HCT116 (cell line): Measurements from ENCODE around the gene RASA4. TPM values are rescaled to one million over a fixed set of nuclear protein-coding genes. Genes with fewer than 3 reads are reported as not detected.
"Not testable (repeated sequence)": the region's sequence is repeated elsewhere in the genome, so short reads cannot be mapped to it uniquely, and the experiment has no call there.

Experiments
- ATAC-seq: fragments of 200-7000 bp; cut with Tn5 transposase; 2 replicates; pipeline ENCODE4 v1.9.1; 2020; ENCODE audit warnings: mild to moderate bottlenecking, moderate library complexity
- BruUV-seq: library from RNA; stranded (reverse); fragments of 400-500 nt; replicated peaks from 2 replicates; lab custom pipeline; 2021; lab: Mats Ljungman, UMichigan
- CTCF ChIA-PET: fragments of 300-600 bp; sonication (Branson Sonifier 250); formaldehyde crosslinking; loops from one replicate; lab custom pipeline; 2021; ENCODE audit warnings: antibody characterized with exemption; lab: Charles Lee
- POLR2A ChIA-PET: fragments of 300-600, 350-600 bp; sonication (Branson Sonifier 250); formaldehyde crosslinking; loops from one replicate; lab custom pipeline; 2021; ENCODE audit warnings: antibody characterized with exemption; lab: Charles Lee
- RAD21 ChIA-PET, 2 experiments: fragments of 300-600 bp; sonication (Branson Sonifier 250); formaldehyde crosslinking; loops; one replicate each; lab custom pipeline; 2023; ENCODE audit warnings: low total read pairs in 2 of 2; ENCODE audit not compliant: uncharacterized antibody in 2 of 2, unreplicated experiment in 2 of 2, low non-redundant PET in 1 of 2; lab: Charles Lee
- DNase-seq: peaks from one replicate; pipeline ENCODE4 v3.0.0-alpha.2; 2010; ENCODE audit warnings: low read depth, low spot score
- H2AFZ ChIP-seq: fragments of 200-600 bp; shearing (Covaris generic), sonication (generic); 2 replicates; pipeline ENCODE4 v1.6.1; 2017; ENCODE audit warnings: low read depth, mixed run types, mixed read lengths, antibody characterized with exemption, low read length; ENCODE audit not compliant: poor library complexity, severe bottlenecking
- H3K27ac ChIP-seq: 2 replicates; pipeline ENCODE4 v1.5.1; 2012; ENCODE audit warnings: low read depth, low read length
- H3K27me3 ChIP-seq: fragments of 200-600 bp; sonication (generic); 2 replicates; pipeline ENCODE4 v1.6.1; 2016; ENCODE audit warnings: mixed run types, low read length, mixed read lengths; ENCODE audit not compliant: insufficient read depth
- H3K36me3 ChIP-seq, 2 experiments: fragments of 200-500 bp in 1 of 2; fragments of 200-600 bp in 1 of 2; sonication (Bioruptor generic) in 1 of 2; sonication (generic) in 1 of 2; 2 replicates each; pipeline versions ENCODE4 v1.5.1 to v1.6.1; 2014 to 2016; ENCODE audit warnings: low read length in 2 of 2, inconsistent platforms in 1 of 2, mixed read lengths in 1 of 2, mixed run types in 1 of 2; ENCODE audit not compliant: insufficient read depth in 2 of 2, control insufficient read depth in 1 of 2
- H3K4me1 ChIP-seq, 2 experiments: fragments of 200-600 bp in 1 of 2; sonication (generic) in 1 of 2; 2 replicates each; pipeline versions ENCODE4 v1.5.1 to v1.6.1; 2012 to 2017; ENCODE audit warnings: low read length in 2 of 2, inconsistent platforms in 1 of 2, mild to moderate bottlenecking in 1 of 2, mixed read lengths in 1 of 2, mixed run types in 1 of 2, moderate library complexity in 1 of 2; ENCODE audit not compliant: insufficient read depth in 2 of 2, control insufficient read depth in 1 of 2
- H3K4me2 ChIP-seq: fragments of 200-600 bp; sonication (generic); 2 replicates; pipeline ENCODE4 v1.6.1; 2017; ENCODE audit warnings: mixed run types, low read length, mixed read lengths
- H3K4me3 ChIP-seq, 2 experiments: fragments of 200-600 bp in 1 of 2; sonication (generic) in 1 of 2; replicated peaks in 1 of 2; 2 replicates each; pipeline ENCODE4 v1.5.1; 2011 to 2016; ENCODE audit warnings: low read length in 2 of 2, control low read depth in 1 of 2, low read depth in 1 of 2, mild to moderate bottlenecking in 1 of 2, mixed read lengths in 1 of 2, mixed run types in 1 of 2
- H3K79me2 ChIP-seq: fragments of 200-600 bp; sonication (generic); 2 replicates; pipeline ENCODE4 v1.6.1; 2017; ENCODE audit warnings: mild to moderate bottlenecking, mixed run types, low read length, moderate library complexity, mixed read lengths; ENCODE audit not compliant: insufficient read depth
- H3K9ac ChIP-seq: fragments of 200-600 bp; sonication (generic); 2 replicates; pipeline ENCODE4 v1.6.1; 2016; ENCODE audit warnings: low read length, mixed read lengths
- H3K9me2 ChIP-seq: fragments of 200-600 bp; sonication (generic), shearing (Covaris generic); 2 replicates; pipeline ENCODE4 v1.6.1; 2017; ENCODE audit warnings: mixed run types, mild to moderate bottlenecking, moderate library complexity; ENCODE audit not compliant: insufficient read depth
- H3K9me3 ChIP-seq, 2 experiments: fragments of 200-500 bp in 1 of 2; fragments of 200-600 bp in 1 of 2; sonication (Bioruptor generic) in 1 of 2; sonication (generic) in 1 of 2; 2 replicates each; pipeline ENCODE4 v1.6.1; 2014 to 2017; ENCODE audit warnings: low read length in 2 of 2, mixed read lengths in 2 of 2, inconsistent platforms in 1 of 2, low read depth in 1 of 2, mild to moderate bottlenecking in 1 of 2, mixed run types in 1 of 2, moderate library complexity in 1 of 2; ENCODE audit not compliant: control insufficient read depth in 1 of 2, insufficient read depth in 1 of 2
- H4K20me1 ChIP-seq: fragments of 200-600 bp; sonication (generic), shearing (Covaris generic); 2 replicates; pipeline ENCODE4 v1.6.1; 2017; ENCODE audit warnings: mixed run types, mild to moderate bottlenecking, moderate library complexity; ENCODE audit not compliant: insufficient read depth
- intact Hi-C: fragments of 100-400 bp; cut with micrococcal nuclease; formaldehyde crosslinking; loops from 2 replicates; pipeline ENCODE4 v1.10.0; 2022
- total RNA-seq: library from RNA; stranded (reverse); gene quantifications from one replicate; pipeline ENCODE4 v1.2.1, GENCODE V29; 2021; ENCODE audit not compliant: unreplicated experiment

Gene RASA4
- total RNA-seq, 1 experiment from 2014 or later, result 18.3 TPM

DNA sequence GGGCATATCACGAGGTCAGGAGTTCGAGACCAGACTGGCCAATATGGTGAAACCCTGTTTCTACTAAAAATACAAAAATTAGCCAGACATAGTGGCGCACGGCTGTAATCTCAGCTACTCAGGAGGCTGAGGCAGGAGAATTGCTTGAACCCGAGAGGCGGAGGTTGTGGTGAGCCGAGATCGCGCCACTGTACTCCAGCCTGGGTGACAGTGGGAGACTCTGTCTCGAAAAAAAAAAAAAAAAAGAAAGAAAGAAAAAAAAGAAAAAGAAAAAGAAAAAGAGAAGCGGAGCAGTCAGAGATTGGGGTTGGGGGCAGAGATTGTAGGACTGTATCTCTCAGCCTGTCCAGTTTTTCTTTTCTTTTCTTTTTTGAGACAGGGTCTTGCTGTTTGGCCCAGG is 73.8 kb downstream of the RASA4 start:
- H3K4me1 ChIP-seq, H3K79me2 ChIP-seq, intact Hi-C loops, H4K20me1 ChIP-seq, H3K9me3 ChIP-seq, H3K4me2 ChIP-seq, H2AFZ ChIP-seq, H3K9ac ChIP-seq, H3K27me3 ChIP-seq, DNase-seq, BruUV-seq, H3K9me2 ChIP-seq, RAD21 ChIA-PET, POLR2A ChIA-PET, H3K36me3 ChIP-seq, H3K27ac ChIP-seq, ATAC-seq, H3K4me3 ChIP-seq, CTCF ChIA-PET: not testable (repeated sequence)

DNA sequence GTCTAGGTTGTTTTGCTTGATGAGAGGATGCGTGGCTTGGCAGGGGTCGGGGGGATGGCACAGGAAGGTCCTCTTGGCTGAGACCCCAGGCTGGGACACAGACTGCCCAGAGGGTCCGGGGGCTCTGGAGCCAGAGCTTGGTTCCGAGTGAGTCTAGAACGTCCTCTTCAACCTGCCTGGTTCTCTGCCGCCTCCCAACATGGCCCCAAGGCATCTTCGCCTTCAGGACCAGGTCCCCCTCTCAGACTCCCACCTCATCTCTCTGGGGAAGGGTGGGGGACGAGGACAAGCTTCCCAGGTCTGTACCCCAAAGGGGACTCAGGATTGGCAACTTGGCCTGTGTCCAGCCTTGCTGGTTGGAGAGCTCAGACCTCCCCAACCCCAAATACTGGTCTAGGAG is 74.5 kb downstream of the RASA4 start:
- H3K27me3 ChIP-seq, H3K9me3 ChIP-seq, H4K20me1 ChIP-seq, BruUV-seq, POLR2A ChIA-PET, H3K79me2 ChIP-seq, H3K27ac ChIP-seq, H3K9me2 ChIP-seq, H2AFZ ChIP-seq, H3K36me3 ChIP-seq, CTCF ChIA-PET, H3K9ac ChIP-seq, DNase-seq, ATAC-seq, RAD21 ChIA-PET, H3K4me3 ChIP-seq, H3K4me1 ChIP-seq, intact Hi-C loops, H3K4me2 ChIP-seq: not testable (repeated sequence)

GRCh38 chr7:102540604-102541003 is 76.0 kb downstream of the RASA4 start:
- H3K9me3 ChIP-seq, H3K36me3 ChIP-seq, RAD21 ChIA-PET, H3K79me2 ChIP-seq, DNase-seq, H3K27me3 ChIP-seq, ATAC-seq, POLR2A ChIA-PET, H3K4me3 ChIP-seq, CTCF ChIA-PET, H4K20me1 ChIP-seq, H3K4me2 ChIP-seq, H3K9ac ChIP-seq, H3K9me2 ChIP-seq, H3K27ac ChIP-seq, BruUV-seq, intact Hi-C loops, H3K4me1 ChIP-seq, H2AFZ ChIP-seq: not testable (repeated sequence)

DNA sequence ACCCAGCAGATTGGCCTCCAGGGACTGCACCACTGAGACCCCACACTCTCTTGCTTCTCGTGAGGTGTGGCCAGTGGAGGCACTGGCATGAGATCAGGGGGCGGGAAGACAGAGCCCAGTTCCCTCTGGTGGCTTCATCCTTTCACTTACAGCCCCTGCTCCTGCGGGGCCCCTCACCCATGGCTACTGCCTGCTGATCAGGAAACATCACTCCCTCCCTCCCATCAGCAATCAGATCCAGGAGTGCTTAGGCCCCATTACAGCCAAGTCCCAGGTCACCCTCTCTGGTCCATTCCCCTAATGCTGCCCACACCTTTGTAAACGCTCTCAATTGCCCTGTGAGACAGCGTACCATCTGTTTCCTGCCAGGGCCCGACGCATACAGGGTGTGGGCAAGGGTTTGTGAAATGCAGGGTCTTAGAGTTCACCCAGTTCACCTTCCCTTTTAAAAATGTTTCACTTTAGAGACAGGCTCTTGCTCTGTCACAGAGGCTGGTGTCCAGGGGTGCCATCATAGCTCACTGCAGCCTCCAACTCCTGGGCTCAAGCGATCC is 81.4 kb downstream of the RASA4 start:
- H3K79me2 ChIP-seq, H4K20me1 ChIP-seq, ATAC-seq, H3K36me3 ChIP-seq, H3K9me3 ChIP-seq, H3K4me1 ChIP-seq, RAD21 ChIA-PET, H3K4me2 ChIP-seq, POLR2A ChIA-PET, H3K4me3 ChIP-seq, H3K27me3 ChIP-seq, CTCF ChIA-PET, H3K9ac ChIP-seq, H3K27ac ChIP-seq, H3K9me2 ChIP-seq, DNase-seq, H2AFZ ChIP-seq, intact Hi-C loops, BruUV-seq: not testable (repeated sequence)
